Ovary (tissue), 3 donors: ENCODE results near the gene CDK15.

Source experiments
- EP300 ChIP-seq: sonication (generic); formaldehyde crosslinking; IDR thresholded peaks from one replicate; pipeline ENCODE4 v1.6.1; 2017; ENCODE audit warnings: antibody characterized with exemption
- POLR2A ChIP-seq: fragments of 450-650 bp; IDR thresholded peaks from one replicate; pipeline ENCODE4 v1.6.1; 2017; ENCODE audit warnings: antibody characterized with exemption, mild to moderate bottlenecking, moderate library complexity
- TF ChIP-seq, protein P1 (sequence below), 3 donors: fragments of 450-650 bp in 2 of 3; fragments of 200-600 bp in 1 of 3; IDR thresholded peaks; one replicate each; pipeline versions ENCODE4 v1.5.1 to v1.8.0; 2016 to 2022; ENCODE audit warnings: antibody characterized with exemption in 3 of 3, mild to moderate bottlenecking in 1 of 3
- donor health status: DM: no; HTN: no; CAD: no.

DNA sequence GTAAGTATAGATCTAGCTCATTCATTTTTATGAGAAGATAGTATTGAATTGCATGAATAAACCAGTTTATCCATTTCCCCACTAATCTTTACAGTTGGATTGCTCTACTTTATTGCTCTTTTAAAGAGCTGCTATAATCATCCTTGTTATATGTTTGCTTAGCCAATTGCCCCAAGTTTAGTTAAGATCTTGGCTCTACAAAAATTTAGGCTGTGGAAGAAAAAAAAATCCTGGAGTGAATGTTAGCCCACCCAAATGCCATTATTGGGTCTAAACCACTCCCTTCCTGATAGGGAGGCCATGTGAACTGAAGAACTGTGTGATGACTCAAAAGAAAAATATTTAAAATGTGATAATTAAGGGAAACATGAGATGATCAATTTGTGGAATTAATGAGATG lies 28.5 kb upstream of the CDK15 start:
- TF ChIP-seq, protein P1, sequence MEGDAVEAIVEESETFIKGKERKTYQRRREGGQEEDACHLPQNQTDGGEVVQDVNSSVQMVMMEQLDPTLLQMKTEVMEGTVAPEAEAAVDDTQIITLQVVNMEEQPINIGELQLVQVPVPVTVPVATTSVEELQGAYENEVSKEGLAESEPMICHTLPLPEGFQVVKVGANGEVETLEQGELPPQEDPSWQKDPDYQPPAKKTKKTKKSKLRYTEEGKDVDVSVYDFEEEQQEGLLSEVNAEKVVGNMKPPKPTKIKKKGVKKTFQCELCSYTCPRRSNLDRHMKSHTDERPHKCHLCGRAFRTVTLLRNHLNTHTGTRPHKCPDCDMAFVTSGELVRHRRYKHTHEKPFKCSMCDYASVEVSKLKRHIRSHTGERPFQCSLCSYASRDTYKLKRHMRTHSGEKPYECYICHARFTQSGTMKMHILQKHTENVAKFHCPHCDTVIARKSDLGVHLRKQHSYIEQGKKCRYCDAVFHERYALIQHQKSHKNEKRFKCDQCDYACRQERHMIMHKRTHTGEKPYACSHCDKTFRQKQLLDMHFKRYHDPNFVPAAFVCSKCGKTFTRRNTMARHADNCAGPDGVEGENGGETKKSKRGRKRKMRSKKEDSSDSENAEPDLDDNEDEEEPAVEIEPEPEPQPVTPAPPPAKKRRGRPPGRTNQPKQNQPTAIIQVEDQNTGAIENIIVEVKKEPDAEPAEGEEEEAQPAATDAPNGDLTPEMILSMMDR (IDR thresholded peaks at IDR 0.05) = no peak
- no peak for TF ChIP-seq POLR2A
- no peak for TF ChIP-seq EP300
